Mesendoderm (in vitro differentiated cells): ENCODE data around the gene DPYSL4.

Experiments
- DNase-seq: peaks from one replicate; pipeline ENCODE4 v3.0.0; 2013
- H2AK5ac ChIP-seq: 2 replicates; pipeline ENCODE4 v1.6.1; 2013; ENCODE audit warnings: low read length, inconsistent platforms
- H2BK120ac ChIP-seq: 2 replicates; pipeline ENCODE4 v1.6.1; 2013; ENCODE audit warnings: low read depth, mild to moderate bottlenecking, low read length, moderate library complexity, mixed read lengths
- H2BK15ac ChIP-seq: replicated peaks from 2 replicates; pipeline ENCODE4 v1.6.1; 2013; ENCODE audit warnings: low read depth, mild to moderate bottlenecking, moderate library complexity
- H2BK5ac ChIP-seq: 2 replicates; pipeline ENCODE4 v1.6.1; 2013; ENCODE audit warnings: low read length, inconsistent platforms
- H3K18ac ChIP-seq: 2 replicates; pipeline ENCODE4 v1.6.1; 2013; ENCODE audit warnings: mild to moderate bottlenecking, low read length, mixed read lengths
- H3K23ac ChIP-seq: one replicate; pipeline ENCODE4 v1.6.1; 2013; ENCODE audit warnings: low read length
- H3K27ac ChIP-seq: 2 replicates; pipeline ENCODE4 v1.5.1; 2013; ENCODE audit warnings: low read depth, mild to moderate bottlenecking, inconsistent platforms, low read length, moderate library complexity
- H3K27me3 ChIP-seq: 2 replicates; pipeline ENCODE4 v1.6.1; 2013; ENCODE audit warnings: low read length, control low read depth, mild to moderate bottlenecking, inconsistent platforms; ENCODE audit not compliant: insufficient read depth, poor library complexity
- H3K36me3 ChIP-seq: 2 replicates; pipeline ENCODE4 v1.6.1; 2013; ENCODE audit warnings: low read length, inconsistent platforms; ENCODE audit not compliant: control insufficient read depth, insufficient read depth
- H3K4ac ChIP-seq: one replicate; pipeline ENCODE4 v1.6.1; 2013; ENCODE audit warnings: low read depth, mild to moderate bottlenecking, low read length, moderate library complexity
- H3K4me1 ChIP-seq: 2 replicates; pipeline ENCODE4 v1.6.1; 2013; ENCODE audit warnings: low read depth, low read length, inconsistent platforms; ENCODE audit not compliant: control insufficient read depth
- H3K4me2 ChIP-seq: 2 replicates; pipeline ENCODE4 v1.6.1; 2013; ENCODE audit warnings: low read length
- H3K4me3 ChIP-seq: 2 replicates; pipeline ENCODE4 v1.5.1; 2013; ENCODE audit warnings: mild to moderate bottlenecking, low read length
- H3K56ac ChIP-seq: one replicate; pipeline ENCODE4 v1.6.1; 2013; ENCODE audit warnings: low read length
- H3K79me1 ChIP-seq: 2 replicates; pipeline ENCODE4 v1.6.1; 2013; ENCODE audit warnings: low read length, inconsistent platforms
- H3K79me2 ChIP-seq: 2 replicates; pipeline ENCODE4 v1.6.1; 2013; ENCODE audit warnings: mild to moderate bottlenecking, low read length; ENCODE audit not compliant: control insufficient read depth, insufficient read depth
- H3K9ac ChIP-seq: 2 replicates; pipeline ENCODE4 v1.6.1; 2013; ENCODE audit warnings: low read length, inconsistent platforms
- H4K5ac ChIP-seq: one replicate; pipeline ENCODE4 v1.6.1; 2013; ENCODE audit warnings: low read length
- H4K8ac ChIP-seq: one replicate; pipeline ENCODE4 v1.6.1; 2013; ENCODE audit warnings: low read depth, mild to moderate bottlenecking, control low read depth, low read length, moderate library complexity
- WGBS: extraction: QIAGEN DNeasy Blood & Tissue Kit; methylation state at CpG from one replicate; pipeline ENCODE4 v1.1.7; 2013; ENCODE audit warnings: low lambda C conversion rate, missing lambda C conversion rate; ENCODE audit not compliant: insufficient coverage; ENCODE audit errors: extremely low coverage; 5-methylcytosine and 5-hydroxymethylcytosine counted together

Gene DPYSL4

GRCh38 chr10:132148261-132149251, 38.2 kb upstream of the DPYSL4 start:
- Histone ChIP-seq H3K23ac (no peak overlapping the region), H3K27me3 (no peaks in the 10 kb centered on the region), H3K79me1 (no peaks in the 10 kb centered on the region), H3K56ac (no peak overlapping the region), H4K8ac (no peak overlapping the region), H2BK120ac (no peak overlapping the region), H2BK15ac (no peak overlapping the region), H3K18ac (no peak overlapping the region), H3K4me1 (no peaks in the 10 kb centered on the region), H4K5ac (no peak overlapping the region), H3K79me2 (no peaks in the 10 kb centered on the region), H2BK5ac (no peak overlapping the region), H3K9ac (no peak overlapping the region), H3K36me3 (no peaks in the 10 kb centered on the region), H3K4me2 (no peak overlapping the region), H3K27ac (no peak overlapping the region), H2AK5ac (no peak overlapping the region), H3K4me3 (no peak overlapping the region), H3K4ac (no peak overlapping the region)
- DNase-seq: no peak
- no CpG with 5 or more reads among the region's 43 CpGs for WGBS

- H3K4me1 ChIP-seq: no peaks in the 10 kb centered on the region
- H3K79me2 ChIP-seq: no peaks in the 10 kb centered on the region
- H2AK5ac ChIP-seq: no peak overlapping the region
- H3K23ac ChIP-seq: no peak overlapping the region
- H3K36me3 ChIP-seq: no peaks in the 10 kb centered on the region
- no peaks in the 10 kb centered on the region for H3K79me1 ChIP-seq
- no peak overlapping the region for H3K4ac ChIP-seq
- no peak overlapping the region for H4K8ac ChIP-seq
- no peak overlapping the region for H3K9ac ChIP-seq
- H4K5ac ChIP-seq: no peak overlapping the region
- H2BK120ac ChIP-seq: no peak overlapping the region
- no peak overlapping the region for H2BK5ac ChIP-seq
- H3K56ac ChIP-seq: no peak overlapping the region
- no peak overlapping the region for H3K4me2 ChIP-seq
- no peak overlapping the region for H2BK15ac ChIP-seq
- no peak overlapping the region for H3K27ac ChIP-seq
- H3K18ac ChIP-seq: no peak overlapping the region
- no peak overlapping the region for H3K4me3 ChIP-seq
- no peaks in the 10 kb centered on the region for H3K27me3 ChIP-seq
- WGBS: no CpG with 5 or more reads among the region's 23 CpGs
- peak; percentile 28 for DNase-seq
These were observed 37.5 kb upstream of the DPYSL4 start for GRCh38 chr10:132149271-132149670.

- no CpG with 5 or more reads among the region's 7 CpGs for WGBS
- Histone ChIP-seq H2BK120ac (no peak overlapping the region), H3K79me2 (no peaks in the 10 kb centered on the region), H2AK5ac (no peak overlapping the region), H3K56ac (no peak overlapping the region), H3K4me2 (no peak overlapping the region), H4K5ac (no peak overlapping the region), H3K4me1 (no peaks in the 10 kb centered on the region), H3K36me3 (no peaks in the 10 kb centered on the region), H3K18ac (no peak overlapping the region), H2BK15ac (no peak overlapping the region), H3K4me3 (no peak overlapping the region), H2BK5ac (no peak overlapping the region), H3K9ac (no peak overlapping the region), H3K23ac (no peak overlapping the region), H4K8ac (no peak overlapping the region), H3K27ac (no peak overlapping the region), H3K79me1 (no peaks in the 10 kb centered on the region), H3K4ac (no peak overlapping the region), H3K27me3 (no peaks in the 10 kb centered on the region)
- DNase-seq: no peak
These were observed 36.8 kb upstream of the DPYSL4 start for GRCh38 chr10:132149917-132150316.

- no peak overlapping the region for H4K8ac ChIP-seq
- H4K5ac ChIP-seq: no peak overlapping the region
- 100% methylated on average over 2 of the region's 2 CpGs for WGBS
- H3K36me3 ChIP-seq: no peaks in the 10 kb centered on the region
- no peak overlapping the region for H3K56ac ChIP-seq
- no peak overlapping the region for H3K4ac ChIP-seq
- H2BK15ac ChIP-seq: no peak overlapping the region
- no peak overlapping the region for H3K18ac ChIP-seq
- H3K4me2 ChIP-seq: no peak overlapping the region
- H3K4me3 ChIP-seq: no peak overlapping the region
- no peak overlapping the region for H2AK5ac ChIP-seq
- no peak overlapping the region for H3K27ac ChIP-seq
- no peak overlapping the region for H3K23ac ChIP-seq
- no peak for DNase-seq
- H3K27me3 ChIP-seq: no peaks in the 10 kb centered on the region
- H3K9ac ChIP-seq: no peak overlapping the region
- H3K79me2 ChIP-seq: no peaks in the 10 kb centered on the region
- no peaks in the 10 kb centered on the region for H3K79me1 ChIP-seq
- H2BK5ac ChIP-seq: no peak overlapping the region
- H2BK120ac ChIP-seq: no peak overlapping the region
- no peaks in the 10 kb centered on the region for H3K4me1 ChIP-seq
These were observed 36.0 kb upstream of the DPYSL4 start for GRCh38 chr10:132150777-132151176.

- no CpG with 5 or more reads among the region's 3 CpGs for WGBS
- Histone ChIP-seq H4K5ac (no peak overlapping the region), H3K9ac (no peak overlapping the region), H3K4me1 (no peaks in the 10 kb centered on the region), H3K4ac (no peak overlapping the region), H3K56ac (no peak overlapping the region), H3K27me3 (no peaks in the 10 kb centered on the region), H3K79me1 (no peaks in the 10 kb centered on the region), H3K23ac (no peak overlapping the region), H3K4me3 (no peak overlapping the region), H2BK15ac (no peak overlapping the region), H3K4me2 (no peak overlapping the region), H3K18ac (no peak overlapping the region), H2AK5ac (no peak overlapping the region), H3K27ac (no peak overlapping the region), H4K8ac (no peak overlapping the region), H3K36me3 (no peaks in the 10 kb centered on the region), H2BK120ac (no peak overlapping the region), H2BK5ac (no peak overlapping the region), H3K79me2 (no peaks in the 10 kb centered on the region)
- no peak for DNase-seq
These were observed 35.3 kb upstream of the DPYSL4 start for GRCh38 chr10:132151286-132151950.
